ENCODE data around the gene HMX1.

GRCh38 chr4:8913858-8914460, 42.3 kb upstream of the HMX1 start:
- TF ChIP-seq CTCF (IDR thresholded peaks at IDR 0.05; ENCODE audit: poor library complexity) (no peak), EZH2phosphoT487 (IDR thresholded peaks at IDR 0.05; ENCODE audit: low read depth, severe bottlenecking, unreplicated experiment) (no peak)

Measured in hepatocyte (in vitro differentiated cells).